Neural crest cell (in vitro differentiated cells): ENCODE data around the gene PPP2R3B. TPM values are rescaled to one million over a fixed set of nuclear protein-coding genes. Genes with fewer than 3 reads are reported as not detected.
"Not testable (repeated sequence)": the region's sequence is repeated elsewhere in the genome, so short reads cannot be mapped to it uniquely, and the experiment has no call there.

Source experiments
- DNase-seq: peaks from one replicate; pipeline ENCODE4 v3.0.0; 2021; ENCODE audit warnings: low read depth, mixed read lengths, low spot score
- H3K27ac Mint-ChIP-seq: one replicate; pipeline ENCODE4 v1.8.0; 2021; ENCODE audit warnings: mild to moderate bottlenecking, mixed read lengths; ENCODE audit not compliant: unreplicated experiment
- H3K27me3 Mint-ChIP-seq: 2 replicates; pipeline ENCODE4 v1.8.0; 2021; ENCODE audit warnings: low read depth, mild to moderate bottlenecking, mixed read lengths
- H3K36me3 Mint-ChIP-seq: 2 replicates; pipeline ENCODE4 v1.8.0; 2021; ENCODE audit warnings: low read depth, mild to moderate bottlenecking, mixed read lengths
- H3K4me1 Mint-ChIP-seq: 2 replicates; pipeline ENCODE4 v1.8.0; 2021; ENCODE audit warnings: mixed read lengths
- H3K4me3 Mint-ChIP-seq: one replicate; pipeline ENCODE4 v1.8.0; 2021; ENCODE audit warnings: mild to moderate bottlenecking, mixed read lengths
- H3K9me3 Mint-ChIP-seq: 2 replicates; pipeline ENCODE4 v1.8.0; 2021; ENCODE audit warnings: mixed read lengths
- CTCF ChIP-seq: fragments of 200-600 bp; sonication (generic); conservative IDR thresholded peaks from 2 replicates; pipeline ENCODE4 v1.5.0; 2021; ENCODE audit warnings: antibody characterized with exemption, mild to moderate bottlenecking
- total RNA-seq: library from RNA; stranded (reverse); gene quantifications from 2 replicates; pipeline ENCODE4 v1.2.1, GENCODE V29; 2021

PPP2R3B gene
- total RNA-seq, 1 donor from 2014 or later = 96.5 TPM

GRCh38 chrX:310621-311155, 76.0 kb downstream of the PPP2R3B start:
- H3K4me3 Mint-ChIP-seq = no peak overlapping the region
- peaks cover 24% of the 10 kb centered on the region for H3K36me3 Mint-ChIP-seq
- no peak for DNase-seq
- no peaks in the 10 kb centered on the region for H3K9me3 Mint-ChIP-seq
- TF ChIP-seq CTCF = no peak
- H3K27ac Mint-ChIP-seq = no peak overlapping the region
- no peaks in the 10 kb centered on the region for H3K4me1 Mint-ChIP-seq
- peaks cover 3% of the 10 kb centered on the region for H3K27me3 Mint-ChIP-seq

GRCh38 chrX:308821-309520, 77.7 kb downstream of the PPP2R3B start:
- Mint-ChIP-seq H3K9me3 (no peaks in the 10 kb centered on the region), H3K4me3 (no peak overlapping the region), H3K36me3 (peaks cover 24% of the 10 kb centered on the region), H3K27ac (no peak overlapping the region), H3K27me3 (peaks cover 3% of the 10 kb centered on the region), H3K4me1 (no peaks in the 10 kb centered on the region)
- DNase-seq = no peak
- no peak for TF ChIP-seq CTCF

- no peak for TF ChIP-seq CTCF
- no peaks in the 10 kb centered on the region for H3K9me3 Mint-ChIP-seq
- H3K4me3 Mint-ChIP-seq = no peak overlapping the region
- H3K4me1 Mint-ChIP-seq = no peaks in the 10 kb centered on the region
- H3K27ac Mint-ChIP-seq = no peak overlapping the region
- peaks cover 3% of the 10 kb centered on the region for H3K27me3 Mint-ChIP-seq
- no peak for DNase-seq
- H3K36me3 Mint-ChIP-seq = peaks cover 27% of the 10 kb centered on the region
Observed at GRCh38 chrX:307261-308111, 79.2 kb downstream of the PPP2R3B start.

- not testable (repeated sequence) for H3K4me3 Mint-ChIP-seq, H3K27ac Mint-ChIP-seq, H3K9me3 Mint-ChIP-seq, DNase-seq, H3K27me3 Mint-ChIP-seq, H3K4me1 Mint-ChIP-seq
- peaks cover 27% of the 10 kb centered on the region for H3K36me3 Mint-ChIP-seq
Observed at GRCh38 chrX:306614-307251, 80.0 kb downstream of the PPP2R3B start.

- not testable (repeated sequence) for H3K27me3 Mint-ChIP-seq, H3K27ac Mint-ChIP-seq, H3K4me3 Mint-ChIP-seq, H3K4me1 Mint-ChIP-seq, DNase-seq, H3K9me3 Mint-ChIP-seq
- H3K36me3 Mint-ChIP-seq = peaks cover 30% of the 10 kb centered on the region
Observed at GRCh38 chrX:305781-306613, 80.7 kb downstream of the PPP2R3B start.

- Mint-ChIP-seq H3K4me1 (no peaks in the 10 kb centered on the region), H3K27me3 (no peaks in the 10 kb centered on the region), H3K27ac (no peak overlapping the region), H3K4me3 (no peak overlapping the region), H3K36me3 (peaks cover 33% of the 10 kb centered on the region), H3K9me3 (no peaks in the 10 kb centered on the region)
- DNase-seq = no peak
- TF ChIP-seq CTCF = no peak
Observed at GRCh38 chrX:302975-303374, 83.7 kb downstream of the PPP2R3B start.
